ENCODE data around the gene FAM216A.
A peak's percentile ranks its signal among the peaks of the same experiment; 100 is the strongest.
"Not testable (repeated sequence)": the region's sequence is repeated elsewhere in the genome, so short reads cannot be mapped to it uniquely, and the experiment has no call there.

FAM216A gene

GRCh38 chr12:110424237-110424636 is 44.4 kb upstream of the FAM216A start:
- Histone ChIP-seq H3K27ac (replicated peaks) (no peak overlapping the region), H3K4me3 (replicated peaks; ENCODE audit: insufficient read depth, low read length) (no peak overlapping the region), H3K27me3 (ENCODE audit: insufficient read depth, poor library complexity, severe bottlenecking) (no peaks in the 10 kb centered on the region)
- DNase-seq (ENCODE audit: low read depth in 1 of 2, low spot score in 1 of 2), result no peak
- TF ChIP-seq GABPA (IDR thresholded peaks at IDR 0.05; ENCODE audit: low read depth) (no peak), SPI1 (IDR thresholded peaks at IDR 0.05; ENCODE audit: borderline replicate concordance, low read depth) (no peak)
- TF ChIP-seq, protein P1, sequence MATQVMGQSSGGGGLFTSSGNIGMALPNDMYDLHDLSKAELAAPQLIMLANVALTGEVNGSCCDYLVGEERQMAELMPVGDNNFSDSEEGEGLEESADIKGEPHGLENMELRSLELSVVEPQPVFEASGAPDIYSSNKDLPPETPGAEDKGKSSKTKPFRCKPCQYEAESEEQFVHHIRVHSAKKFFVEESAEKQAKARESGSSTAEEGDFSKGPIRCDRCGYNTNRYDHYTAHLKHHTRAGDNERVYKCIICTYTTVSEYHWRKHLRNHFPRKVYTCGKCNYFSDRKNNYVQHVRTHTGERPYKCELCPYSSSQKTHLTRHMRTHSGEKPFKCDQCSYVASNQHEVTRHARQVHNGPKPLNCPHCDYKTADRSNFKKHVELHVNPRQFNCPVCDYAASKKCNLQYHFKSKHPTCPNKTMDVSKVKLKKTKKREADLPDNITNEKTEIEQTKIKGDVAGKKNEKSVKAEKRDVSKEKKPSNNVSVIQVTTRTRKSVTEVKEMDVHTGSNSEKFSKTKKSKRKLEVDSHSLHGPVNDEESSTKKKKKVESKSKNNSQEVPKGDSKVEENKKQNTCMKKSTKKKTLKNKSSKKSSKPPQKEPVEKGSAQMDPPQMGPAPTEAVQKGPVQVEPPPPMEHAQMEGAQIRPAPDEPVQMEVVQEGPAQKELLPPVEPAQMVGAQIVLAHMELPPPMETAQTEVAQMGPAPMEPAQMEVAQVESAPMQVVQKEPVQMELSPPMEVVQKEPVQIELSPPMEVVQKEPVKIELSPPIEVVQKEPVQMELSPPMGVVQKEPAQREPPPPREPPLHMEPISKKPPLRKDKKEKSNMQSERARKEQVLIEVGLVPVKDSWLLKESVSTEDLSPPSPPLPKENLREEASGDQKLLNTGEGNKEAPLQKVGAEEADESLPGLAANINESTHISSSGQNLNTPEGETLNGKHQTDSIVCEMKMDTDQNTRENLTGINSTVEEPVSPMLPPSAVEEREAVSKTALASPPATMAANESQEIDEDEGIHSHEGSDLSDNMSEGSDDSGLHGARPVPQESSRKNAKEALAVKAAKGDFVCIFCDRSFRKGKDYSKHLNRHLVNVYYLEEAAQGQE (IDR thresholded peaks at IDR 0.05; ENCODE audit: insufficient replicate concordance, low read depth), result no peak

GRCh38 chr12:110426406-110426805 is 42.2 kb upstream of the FAM216A start:
- Histone ChIP-seq H3K4me3 (replicated peaks; ENCODE audit: insufficient read depth, low read length) (no peak overlapping the region), H3K27me3 (ENCODE audit: insufficient read depth, poor library complexity, severe bottlenecking) (no peaks in the 10 kb centered on the region), H3K27ac (replicated peaks) (no peak overlapping the region)
- no peak for TF ChIP-seq POLR2AphosphoS5 (IDR thresholded peaks at IDR 0.05; ENCODE audit: low read depth)
- TF ChIP-seq SPI1 (IDR thresholded peaks at IDR 0.05; ENCODE audit: borderline replicate concordance, low read depth), result no peak
- TF ChIP-seq, protein P1 (IDR thresholded peaks at IDR 0.05; ENCODE audit: insufficient replicate concordance, low read depth), result no peak
- no peak for TF ChIP-seq CTCF (IDR thresholded peaks at IDR 0.05; ENCODE audit: insufficient read depth, low read length)
- no peak for TF ChIP-seq GABPA (IDR thresholded peaks at IDR 0.05; ENCODE audit: low read depth)
- no peak for DNase-seq (ENCODE audit: low read depth in 1 of 2, low spot score in 1 of 2)

DNA sequence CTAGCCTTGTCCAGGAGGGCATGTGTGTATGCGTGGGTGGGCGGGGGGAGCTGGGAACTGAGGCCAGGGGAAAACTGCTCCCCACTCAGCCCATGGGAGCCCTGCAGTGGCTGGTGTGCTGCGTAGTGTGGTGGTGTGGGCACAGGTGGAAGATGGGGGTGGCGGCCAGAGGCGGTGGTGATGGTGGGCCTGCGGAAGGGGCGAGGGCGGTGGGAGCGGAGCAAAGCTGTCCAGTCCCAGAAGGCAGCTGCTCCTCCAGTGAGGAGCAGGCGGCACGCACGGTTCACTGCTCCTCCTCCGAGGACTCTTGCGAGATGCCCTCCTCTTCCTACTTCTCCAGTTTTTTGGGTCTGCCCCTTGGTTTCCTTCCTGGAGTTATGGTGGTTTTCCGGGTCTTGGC is 39.0 kb upstream of the FAM216A start:
- H3K27ac ChIP-seq (replicated peaks); DNase-seq (ENCODE audit: low read depth in 1 of 2, low spot score in 1 of 2); H3K27me3 ChIP-seq (ENCODE audit: insufficient read depth, poor library complexity, severe bottlenecking); H3K4me3 ChIP-seq (replicated peaks; ENCODE audit: insufficient read depth, low read length): not testable (repeated sequence)

- Histone ChIP-seq H3K27ac (replicated peaks) (no peak overlapping the region; the same call in 1 of the 2 replicates), H3K27me3 (ENCODE audit: insufficient read depth, poor library complexity, severe bottlenecking) (no peaks in the 10 kb centered on the region), H3K4me3 (replicated peaks; ENCODE audit: insufficient read depth, low read length) (peak overlapping the region; percentile 40)
- TF ChIP-seq CTCF (IDR thresholded peaks at IDR 0.05; ENCODE audit: insufficient read depth, low read length) (no peak), POLR2AphosphoS5 (IDR thresholded peaks at IDR 0.05; ENCODE audit: low read depth) (no peak), GABPA (IDR thresholded peaks at IDR 0.05; ENCODE audit: low read depth) (no peak), SPI1 (IDR thresholded peaks at IDR 0.05; ENCODE audit: borderline replicate concordance, low read depth) (no peak)
- TF ChIP-seq, protein P1 (IDR thresholded peaks at IDR 0.05; ENCODE audit: insufficient replicate concordance, low read depth), result no peak
- no peak for DNase-seq (ENCODE audit: low read depth in 1 of 2, low spot score in 1 of 2)
Measured at GRCh38 chr12:110431957-110432587, 36.6 kb upstream of the FAM216A start.

Measured in HL-60 (cell line).